ENCODE measurements around the gene SYPL1.

GRCh38 chr7:106127984-106128780, 16.1 kb upstream of the SYPL1 start:
- TF ChIP-seq CTCF (IDR thresholded peaks at IDR 0.05) (no peak), POLR2AphosphoS5 (IDR thresholded peaks at IDR 0.05) (no peak)

Measured in prostate gland (tissue), 2 donors.